ENCODE data around the gene PDLIM7.

The PDLIM7 gene

DNA sequence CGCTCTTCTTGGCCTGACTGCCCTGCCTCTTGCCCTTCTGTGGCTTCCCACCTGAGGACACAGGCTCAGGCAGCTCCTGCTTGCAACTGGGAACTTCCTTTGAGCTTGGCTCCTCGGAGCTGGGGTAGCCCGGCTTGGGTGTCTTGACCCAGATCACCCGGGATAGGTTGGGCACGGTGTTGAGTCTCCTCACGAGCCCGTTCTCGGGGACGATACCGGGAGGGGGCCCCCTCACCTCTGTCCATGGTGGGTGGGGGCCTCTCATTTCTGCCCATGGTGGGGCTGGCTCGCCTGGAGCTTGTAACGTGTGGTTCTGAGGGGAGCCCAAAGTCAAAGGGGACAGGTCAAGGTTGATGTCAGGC is 27.1 kb upstream of the PDLIM7 start:
- no peak for DNase-seq

DNA sequence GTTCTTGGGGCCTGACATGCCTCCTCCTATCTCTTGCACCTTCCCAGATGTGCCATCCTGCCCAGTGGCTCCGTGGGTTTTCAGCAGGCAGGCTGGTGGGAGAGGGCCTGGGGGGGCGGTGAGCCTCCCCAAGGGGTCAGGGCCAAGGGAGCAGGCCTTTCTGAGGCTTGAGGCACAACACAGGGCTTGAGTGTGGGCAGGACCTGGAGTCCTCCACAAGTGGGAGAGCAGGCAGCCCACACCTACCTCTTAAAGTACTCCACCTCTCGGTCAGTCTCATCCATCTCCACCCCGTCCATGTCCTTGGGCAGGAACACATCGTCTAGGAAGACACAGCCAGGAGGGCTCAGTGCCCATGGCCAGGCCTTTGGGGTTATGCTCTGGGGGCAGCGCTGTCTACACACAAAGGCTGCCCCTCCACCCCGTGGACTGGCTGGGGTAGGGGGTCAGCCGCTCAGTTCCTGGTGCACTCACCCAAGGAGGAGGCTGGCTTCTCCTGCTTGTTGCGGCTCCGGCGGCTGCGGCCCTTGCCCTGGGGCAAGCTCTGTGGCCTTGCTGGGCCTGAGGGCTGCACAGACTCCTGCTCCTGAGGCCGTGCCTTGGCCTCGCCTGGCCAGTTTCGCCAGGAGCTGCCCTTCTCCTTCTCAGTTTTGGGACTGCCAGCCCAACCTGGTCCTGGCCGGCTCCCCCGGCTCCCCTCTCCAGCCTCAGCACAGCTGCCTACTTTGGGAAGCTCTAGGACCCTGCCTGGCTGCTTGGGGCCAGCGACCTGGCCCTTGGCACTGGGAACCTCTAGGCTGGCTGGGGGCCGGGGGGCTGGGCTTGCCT is 26.5 kb upstream of the PDLIM7 start:
- DNase-seq = no peak

DNA sequence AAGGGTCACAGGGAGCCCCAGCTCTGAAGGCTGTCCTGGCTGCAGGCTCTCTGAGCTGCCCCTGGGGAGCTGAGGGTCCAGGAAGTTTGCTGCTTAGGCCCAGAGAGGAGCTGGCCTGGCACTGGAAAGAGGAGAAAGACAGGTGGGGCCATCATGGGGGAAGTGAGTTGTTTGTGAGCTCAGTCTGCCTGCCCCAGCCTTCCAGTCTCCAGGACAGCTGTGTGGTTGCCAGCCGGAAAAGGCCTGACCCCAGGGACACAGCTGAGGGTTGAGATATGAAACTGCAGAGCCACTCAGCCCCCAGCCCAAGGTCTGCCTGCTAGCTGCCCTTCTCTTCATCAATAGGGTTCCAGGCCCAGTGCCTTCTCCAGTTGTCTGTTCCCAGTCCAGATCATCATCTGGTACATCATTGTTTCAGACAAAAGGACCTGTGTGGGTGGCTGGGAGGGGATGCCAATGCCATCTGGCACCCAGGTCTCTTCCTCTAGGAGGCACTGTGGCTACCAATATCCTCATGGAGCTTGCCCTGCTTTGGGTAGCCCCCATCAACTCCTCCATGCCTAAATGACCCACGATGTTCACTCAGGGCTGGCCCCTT is 23.6 kb upstream of the PDLIM7 start:
- no peak for DNase-seq

DNA sequence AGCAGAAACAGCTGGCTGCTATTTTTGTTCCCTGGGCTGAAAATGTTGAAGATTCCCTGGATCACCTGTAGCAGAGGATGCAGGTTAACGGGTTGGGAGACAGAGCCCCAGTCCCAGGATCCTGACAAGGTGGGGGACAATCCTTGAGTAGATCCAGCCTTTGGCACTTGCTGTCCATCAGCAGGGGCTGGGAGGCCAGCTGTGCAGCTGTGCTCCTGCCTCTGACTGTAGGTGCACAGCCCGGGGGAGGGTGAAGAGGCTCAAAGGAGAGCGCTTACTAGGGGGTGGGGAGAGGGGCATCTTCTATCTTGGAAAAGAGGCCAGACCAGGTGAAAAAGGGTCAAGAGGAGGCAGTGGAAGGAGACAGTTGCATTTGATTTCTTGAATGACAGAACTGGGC is 22.9 kb upstream of the PDLIM7 start:
- DNase-seq = no peak

GRCh38 chr5:177519463-177520235 is 22.2 kb upstream of the PDLIM7 start:
- no peak for DNase-seq

- DNase-seq = peak; percentile 98
Observed at GRCh38 chr5:177516601-177517568, 19.5 kb upstream of the PDLIM7 start, which contains the start of gene DDX41. Gene DDX41, minus strand, starts transcription at chr5:177516961. Its CDS starts 16 bp downstream, at chr5:177516945.

DNA sequence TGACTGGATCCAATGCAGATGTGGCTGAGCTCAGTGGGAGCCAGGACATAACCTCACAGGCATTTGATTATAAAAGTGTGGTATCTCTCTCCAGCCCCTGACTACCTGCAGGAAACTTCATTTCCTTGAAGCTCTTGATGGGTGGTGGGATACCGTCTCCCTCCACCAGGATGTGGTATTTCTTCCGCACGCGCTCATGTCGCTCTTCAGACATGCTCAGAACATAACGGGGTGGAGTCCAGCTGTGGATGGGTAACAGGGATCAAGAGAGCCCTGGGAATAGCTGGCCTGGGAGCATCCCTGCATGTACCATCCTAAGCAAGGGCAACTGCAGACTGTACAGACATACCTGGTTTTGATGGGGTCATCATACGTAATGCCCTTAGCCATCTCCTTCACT is 18.2 kb upstream of the PDLIM7 start:
- no peak for DNase-seq

DNA sequence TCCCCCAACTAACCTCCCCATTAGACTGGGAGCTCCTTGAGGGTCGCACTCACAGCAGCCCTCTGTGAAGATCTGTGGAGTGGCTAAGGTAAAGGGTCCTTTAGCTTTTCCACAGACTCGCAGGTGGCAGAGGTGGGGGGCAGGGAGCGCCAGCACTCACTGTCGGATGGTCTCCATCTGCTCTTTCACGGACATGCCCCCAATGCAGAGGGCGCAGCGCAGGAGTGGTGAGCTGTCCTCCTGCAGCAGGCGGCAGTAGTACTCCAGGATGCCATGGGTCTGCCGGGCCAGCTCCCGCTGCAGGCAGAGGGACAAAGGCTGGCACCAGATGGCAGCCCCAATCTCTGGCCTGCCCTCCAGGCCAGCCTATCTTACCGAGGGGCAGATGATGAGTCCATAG is 17.1 kb upstream of the PDLIM7 start:
- no peak for DNase-seq

- DNase-seq = no peak
Observed at GRCh38 chr5:177513500-177513899, 16.1 kb upstream of the PDLIM7 start.

DNA sequence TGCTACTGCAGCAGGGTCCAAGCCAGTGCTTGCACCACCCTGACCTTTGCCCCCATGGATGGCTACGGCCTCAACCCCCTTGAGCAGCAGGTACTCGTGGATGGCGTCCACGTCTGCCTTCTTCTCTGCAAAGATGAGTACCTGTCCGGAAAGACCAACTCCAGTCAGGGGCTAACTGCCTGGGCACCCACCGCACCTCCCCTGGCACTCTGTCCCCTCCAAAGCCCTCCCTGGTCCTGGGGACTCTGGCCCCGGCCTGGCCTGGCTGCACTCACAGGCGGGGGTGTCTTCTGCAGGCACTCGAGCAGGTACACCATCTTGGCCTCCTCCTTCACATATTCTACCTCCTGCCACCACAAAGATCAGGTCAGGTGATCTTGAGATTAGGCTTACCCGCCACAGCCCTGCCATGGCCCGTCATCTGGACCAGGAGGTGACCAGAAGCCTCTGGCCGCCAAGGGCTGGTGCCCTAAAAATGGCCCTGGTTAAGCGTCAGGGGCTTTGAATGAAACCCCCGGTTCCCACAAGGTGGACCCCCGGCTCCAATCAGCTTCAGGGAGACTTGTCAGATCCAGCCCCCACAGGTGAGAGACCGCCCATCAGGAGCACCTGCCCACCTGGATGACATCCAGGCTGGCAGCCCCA is 15.5 kb upstream of the PDLIM7 start:
- no peak for DNase-seq

DNA sequence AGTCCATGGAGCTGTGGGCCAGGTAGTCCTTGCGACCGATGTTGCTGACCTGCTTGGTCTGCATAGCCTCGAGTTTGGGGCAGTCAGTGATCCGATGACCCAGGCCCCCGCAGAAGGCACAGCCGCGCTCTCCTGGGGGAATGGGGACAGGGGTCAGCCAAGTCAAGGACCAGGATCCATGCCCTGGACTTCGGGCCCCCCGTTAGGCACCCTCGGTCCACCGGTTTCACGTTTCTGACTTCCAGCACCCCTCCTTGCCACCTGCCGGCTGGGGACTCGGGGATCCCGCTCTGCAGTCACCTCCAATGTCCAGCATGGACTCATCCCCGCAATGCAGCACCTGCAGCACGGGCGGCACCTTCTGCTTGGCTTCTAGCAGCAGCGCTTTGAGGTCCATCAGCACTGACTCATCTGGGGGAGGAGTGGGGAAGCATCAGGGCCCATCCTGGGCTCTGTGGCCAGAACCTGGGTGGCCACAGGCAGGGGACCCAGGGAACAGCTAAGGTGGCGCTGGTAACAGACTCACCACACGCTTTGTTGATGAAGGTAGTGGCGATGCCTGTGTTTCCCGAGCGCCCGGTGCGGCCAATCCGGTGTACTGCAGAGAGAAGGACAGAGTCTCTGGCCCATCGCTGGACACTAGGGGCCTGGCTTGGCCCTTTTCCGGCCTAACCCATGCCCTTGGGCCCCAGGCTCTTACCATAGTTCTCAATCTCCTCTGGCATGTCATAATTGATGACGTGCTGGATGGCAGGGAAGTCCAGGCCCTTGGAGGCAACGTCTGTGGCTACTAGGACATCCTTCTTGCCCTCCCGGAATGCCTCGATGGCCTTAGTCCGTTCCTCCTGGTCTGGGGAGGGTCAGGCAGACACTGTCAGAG is 14.6 kb upstream of the PDLIM7 start:
- no peak for DNase-seq

DNA sequence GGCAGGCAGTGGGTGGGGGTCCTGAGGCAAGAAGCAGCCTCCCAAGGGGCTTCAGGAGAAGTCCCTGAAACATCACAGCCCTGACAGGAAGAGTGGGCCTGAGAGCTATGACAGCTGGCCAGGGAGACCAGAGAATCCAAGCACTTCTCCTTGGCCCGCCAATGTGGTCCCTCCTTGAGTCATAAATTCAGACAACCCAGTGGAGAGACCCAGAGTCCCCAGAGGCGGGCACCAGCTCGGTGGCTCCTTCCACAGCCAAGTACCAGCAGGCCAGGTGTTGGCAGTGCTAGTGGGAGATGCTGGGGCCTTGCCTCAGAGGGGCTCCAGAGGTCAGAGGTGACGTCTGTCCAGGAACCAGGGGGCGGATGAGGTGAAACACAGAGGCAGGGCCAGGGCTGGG is 13.8 kb upstream of the PDLIM7 start:
- no peak for DNase-seq

- no peak for DNase-seq
Observed at GRCh38 chr5:177510567-177511053, 13.2 kb upstream of the PDLIM7 start.

- no peak for DNase-seq
Observed at GRCh38 chr5:177509991-177510566, 12.7 kb upstream of the PDLIM7 start.

GRCh38 chr5:177509381-177509951 is 12.1 kb upstream of the PDLIM7 start, which contains the start of gene DOK3:
Gene DOK3, minus strand, starts transcription at chr5:177509826. Its CDS starts 286 bp downstream, at chr5:177509540.
- no peak for DNase-seq

DNA sequence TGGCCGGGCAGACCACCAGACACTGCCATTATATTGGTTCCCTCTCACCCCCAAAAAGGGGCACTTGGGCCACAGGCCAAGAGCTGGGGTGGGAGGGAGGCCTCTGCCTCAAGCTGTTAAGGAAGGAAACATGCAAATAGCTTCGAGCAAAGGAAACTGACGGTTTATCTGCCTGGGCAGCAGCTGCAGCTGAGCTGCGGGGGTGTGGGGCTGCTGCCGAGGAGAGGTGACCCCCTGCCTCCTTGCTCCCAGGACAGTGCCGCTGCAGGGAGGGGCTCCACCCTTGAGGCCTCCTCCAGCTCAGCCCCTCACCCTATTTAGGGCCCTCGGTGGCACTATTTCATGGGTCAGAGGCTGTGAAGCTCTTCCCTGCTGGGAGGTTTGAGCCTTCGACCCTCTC is 11.4 kb upstream of the PDLIM7 start:
- no peak for DNase-seq

- DNase-seq = no peak
Observed at GRCh38 chr5:177508221-177508611, 10.8 kb upstream of the PDLIM7 start.

DNA sequence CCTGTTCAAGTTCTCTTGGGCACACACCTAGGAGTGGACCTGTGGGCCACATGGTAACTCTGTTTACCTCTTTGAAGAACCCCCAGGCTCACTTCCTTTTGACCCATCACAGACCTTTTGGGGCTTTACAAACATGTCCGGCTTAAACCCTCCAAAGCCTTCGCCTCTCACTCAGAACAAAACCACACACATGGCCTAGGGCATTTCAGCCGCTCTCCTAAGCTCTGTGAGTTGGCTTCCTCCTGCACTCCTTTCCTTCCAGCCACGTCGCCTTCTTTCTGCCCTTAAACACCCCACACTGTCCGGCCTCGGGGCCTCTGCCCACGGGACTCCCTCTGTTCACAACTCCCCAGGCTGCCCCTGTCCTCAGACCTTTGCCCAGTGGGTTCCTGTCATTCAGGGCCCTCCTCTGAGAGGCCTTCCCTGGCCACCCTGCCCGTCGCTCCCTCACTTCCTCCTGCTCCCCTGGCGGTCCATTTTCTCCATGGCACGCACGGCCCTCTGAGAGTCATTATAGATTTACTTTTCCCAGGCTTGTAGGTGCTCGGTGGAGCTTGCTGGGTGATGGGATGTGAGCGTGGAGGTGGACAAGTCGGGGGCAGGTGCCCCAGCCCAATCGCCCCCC is 10.3 kb upstream of the PDLIM7 start:
- no peak for DNase-seq

- DNase-seq = no peak
Observed at GRCh38 chr5:177507165-177507564, 9.8 kb upstream of the PDLIM7 start.

GRCh38 chr5:177505075-177505474 is 7.7 kb upstream of the PDLIM7 start:
- DNase-seq = no peak

Measured in activated CD4-positive, alpha-beta T cell treated with anti-CD3 and anti-CD28 coated beads, Interleukin-10, Interleukin-2, amounts not matched to agents 100 ng/mL and 50 ng/mL, durations not matched to agents 16 hours and 8 hours (primary cell).